GM19438 (cell line): ENCODE data around the gene KCP.

ENCODE experiments used
- ATAC-seq: cut with Tn5 transposase; IDR thresholded peaks from one replicate; pipeline ENCODE4 v1.9.1; 2021; ENCODE audit warnings: low read depth; ENCODE audit not compliant: unreplicated experiment

Gene KCP

DNA sequence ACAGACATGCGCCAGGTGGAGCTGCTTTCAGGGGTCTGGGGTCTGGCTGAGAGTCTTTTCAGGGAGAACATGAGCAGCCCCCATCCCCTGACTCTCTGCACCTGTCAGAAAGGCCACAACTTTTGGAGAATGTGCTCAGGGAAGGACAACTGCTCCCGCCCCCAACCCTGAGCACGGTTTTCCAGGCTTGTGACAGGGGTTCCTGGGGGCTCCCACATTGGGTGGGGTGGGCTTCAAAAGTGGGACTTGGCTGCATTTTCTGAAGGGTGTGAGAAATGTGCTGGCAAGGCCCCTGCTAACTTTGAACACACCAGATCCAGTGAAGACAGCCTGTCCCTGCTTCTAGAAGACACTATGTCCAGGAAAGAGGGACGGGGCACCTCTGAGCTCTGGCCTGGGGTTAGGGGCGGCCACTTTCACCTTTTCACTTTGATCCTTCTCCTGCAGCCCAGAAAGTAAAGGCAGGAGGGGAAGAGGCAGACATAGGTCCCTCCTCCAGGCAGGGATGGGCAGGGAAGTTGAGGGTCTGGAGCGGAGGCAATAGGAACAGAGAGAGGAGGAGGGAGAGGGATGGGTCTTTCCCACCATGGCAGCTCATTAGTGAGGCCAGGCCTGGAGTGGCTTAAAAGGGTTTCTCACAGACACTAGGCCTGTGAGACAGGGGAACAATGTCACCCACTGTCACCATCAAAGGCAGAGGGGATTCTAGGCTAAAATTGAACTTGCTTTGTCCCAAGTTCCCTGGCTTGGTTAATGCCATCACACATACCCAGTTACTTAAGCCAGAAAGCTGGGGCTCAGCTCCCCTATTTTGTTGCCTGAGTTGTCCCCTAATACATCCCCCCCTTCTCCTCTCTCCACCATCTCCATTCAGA, 1.5 kb downstream of the KCP start:
- no peak for ATAC-seq

DNA sequence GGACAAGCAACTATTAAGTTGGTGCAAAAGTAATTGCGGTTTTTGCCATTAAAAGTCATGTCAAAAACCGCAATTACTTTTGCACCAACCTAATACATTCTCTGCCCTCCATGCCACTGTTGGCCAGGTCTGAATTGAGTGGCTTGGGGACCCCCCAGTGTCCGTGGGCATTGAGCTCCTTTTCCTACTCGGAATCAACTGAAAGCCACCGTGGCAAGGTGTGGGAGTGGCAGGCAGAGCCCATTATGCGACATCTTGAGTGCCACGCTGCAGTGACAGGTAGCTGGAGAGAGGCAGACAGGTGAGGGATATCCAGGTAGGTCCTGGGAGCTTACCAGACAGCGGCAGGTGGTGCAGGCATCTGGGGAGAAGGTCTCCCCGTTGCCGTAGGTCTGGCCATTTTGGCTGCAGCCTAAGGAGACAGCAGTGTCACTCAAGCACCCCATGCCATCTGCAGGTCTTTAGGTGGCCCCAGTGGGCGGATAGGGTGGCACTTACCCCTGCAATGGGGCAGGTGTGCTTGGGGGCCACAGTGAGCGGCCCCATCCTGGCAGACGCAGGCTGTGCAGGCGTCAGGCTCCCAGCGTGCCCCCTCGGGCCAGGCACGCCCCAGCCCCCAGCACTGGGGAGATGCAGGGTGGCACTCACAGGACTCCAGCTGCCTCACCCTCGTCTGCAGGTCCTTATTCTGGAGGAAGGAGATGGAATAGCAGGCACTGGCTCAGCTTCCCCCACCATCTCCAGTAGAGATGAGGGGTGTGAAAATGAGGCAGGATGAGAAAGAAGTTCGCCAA, 3.5 kb downstream of the KCP start:
- ATAC-seq = no peak

DNA sequence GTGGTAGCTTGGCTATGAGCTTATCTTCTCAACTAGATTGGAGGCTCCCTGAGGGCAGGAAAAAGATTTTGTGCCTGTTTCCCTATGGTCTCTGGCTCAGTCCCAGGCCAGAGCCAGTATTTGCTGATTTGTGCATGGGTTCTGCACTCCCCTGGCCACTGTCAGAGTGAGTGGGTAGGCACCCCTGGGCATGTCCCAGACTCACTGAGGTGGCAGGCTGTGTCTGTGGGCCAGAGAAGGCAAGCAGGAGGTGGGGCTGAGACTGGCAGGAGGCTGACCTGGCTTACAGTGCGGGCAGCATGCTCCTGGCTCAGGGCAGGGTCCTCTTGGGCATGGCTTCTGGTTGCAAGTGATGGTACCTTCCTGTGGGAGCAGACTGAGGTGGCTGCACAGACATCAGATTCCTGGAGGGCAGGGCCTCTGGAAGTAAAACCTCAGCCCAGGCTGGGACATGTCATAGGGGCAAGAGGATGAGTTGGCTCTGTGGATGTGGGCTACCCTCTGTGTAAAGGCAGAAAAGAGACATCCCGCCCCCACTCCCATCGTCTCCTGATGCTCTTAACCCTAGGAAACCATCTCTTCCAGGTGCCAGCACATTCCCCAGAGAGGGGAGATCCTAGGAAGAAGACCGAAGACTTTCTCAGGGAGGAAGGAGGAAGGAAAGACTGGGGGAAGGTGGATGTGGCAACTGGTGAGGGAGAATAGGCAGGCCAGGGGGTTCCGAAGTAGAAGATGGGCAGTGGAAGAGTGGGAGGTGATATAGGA, 4.3 kb downstream of the KCP start:
- ATAC-seq = no peak

DNA sequence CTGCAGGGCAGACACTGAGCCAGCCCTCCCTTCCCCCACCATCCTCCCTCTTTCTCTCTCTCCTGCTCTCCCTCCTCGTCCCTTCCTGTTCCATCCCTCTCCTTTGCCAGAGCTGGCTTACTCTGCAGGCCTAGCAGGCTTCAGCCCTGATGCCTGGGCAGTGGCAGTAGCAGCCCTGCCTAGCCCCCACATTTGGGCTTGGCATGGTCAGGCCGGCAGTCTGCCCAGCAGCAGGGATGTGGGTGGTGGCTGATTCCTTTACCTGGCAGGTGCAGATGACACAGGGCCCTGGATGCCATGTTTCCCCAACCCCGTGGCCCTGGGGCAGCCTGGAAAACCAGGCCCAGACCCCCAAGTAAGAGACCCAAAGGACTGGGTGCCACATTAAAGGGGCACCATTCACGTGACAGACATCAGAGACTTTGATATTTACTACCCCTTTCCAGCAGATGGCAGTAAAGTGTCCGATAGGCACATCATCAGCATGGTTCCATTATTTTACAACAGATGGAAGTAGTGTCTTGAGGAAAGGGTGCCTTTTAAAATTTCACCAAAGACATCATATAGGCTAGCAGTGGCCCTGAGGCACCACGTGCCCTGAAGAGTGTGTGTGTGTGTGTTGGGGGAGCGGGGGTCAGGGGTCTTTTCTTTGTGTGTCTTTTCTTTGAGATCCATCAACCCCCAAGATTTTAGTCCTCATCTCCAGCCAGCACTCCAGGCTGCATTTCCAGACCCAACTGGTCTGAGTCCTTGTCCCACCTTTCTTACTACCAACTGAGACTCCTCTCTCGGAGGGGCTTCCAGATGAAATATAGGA, 5.9 kb downstream of the KCP start:
- peak; percentile 60 for ATAC-seq

DNA sequence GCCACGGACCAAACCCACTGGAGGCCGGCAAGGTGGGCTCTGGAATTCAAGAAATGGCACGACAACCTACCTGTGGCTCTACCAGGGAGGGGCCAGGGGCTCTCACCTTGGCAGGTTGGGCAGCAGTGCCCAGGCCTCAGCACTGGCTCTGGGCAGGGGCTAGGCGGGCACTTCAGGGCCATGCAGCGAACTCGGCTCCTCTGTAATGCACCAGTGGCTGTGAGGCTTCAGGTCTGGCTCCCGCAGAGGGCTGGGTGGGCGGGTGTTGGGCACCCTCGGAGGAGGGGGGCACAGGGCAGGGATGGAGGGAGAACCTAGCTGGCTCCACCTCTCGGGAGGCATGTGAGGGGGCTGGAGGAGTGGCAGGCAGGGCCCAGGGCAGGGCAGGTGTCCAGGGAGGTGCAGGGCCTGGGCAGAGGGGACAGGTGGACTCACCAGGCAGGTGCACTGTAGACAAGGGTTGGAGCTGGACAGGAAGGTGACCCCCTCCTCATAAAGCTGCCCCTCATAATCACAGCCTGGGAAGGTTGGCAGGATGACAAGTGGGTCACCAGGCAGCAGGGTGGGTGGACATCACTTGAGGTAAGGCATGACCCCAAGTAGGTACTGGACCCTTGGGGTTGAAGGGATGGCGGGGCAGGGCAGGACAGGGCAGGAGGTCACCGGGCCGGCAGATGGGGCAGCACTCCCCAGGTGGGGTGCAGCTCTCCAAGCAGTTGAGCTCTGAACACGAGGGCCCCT, 6.7 kb downstream of the KCP start:
- no peak for ATAC-seq

DNA sequence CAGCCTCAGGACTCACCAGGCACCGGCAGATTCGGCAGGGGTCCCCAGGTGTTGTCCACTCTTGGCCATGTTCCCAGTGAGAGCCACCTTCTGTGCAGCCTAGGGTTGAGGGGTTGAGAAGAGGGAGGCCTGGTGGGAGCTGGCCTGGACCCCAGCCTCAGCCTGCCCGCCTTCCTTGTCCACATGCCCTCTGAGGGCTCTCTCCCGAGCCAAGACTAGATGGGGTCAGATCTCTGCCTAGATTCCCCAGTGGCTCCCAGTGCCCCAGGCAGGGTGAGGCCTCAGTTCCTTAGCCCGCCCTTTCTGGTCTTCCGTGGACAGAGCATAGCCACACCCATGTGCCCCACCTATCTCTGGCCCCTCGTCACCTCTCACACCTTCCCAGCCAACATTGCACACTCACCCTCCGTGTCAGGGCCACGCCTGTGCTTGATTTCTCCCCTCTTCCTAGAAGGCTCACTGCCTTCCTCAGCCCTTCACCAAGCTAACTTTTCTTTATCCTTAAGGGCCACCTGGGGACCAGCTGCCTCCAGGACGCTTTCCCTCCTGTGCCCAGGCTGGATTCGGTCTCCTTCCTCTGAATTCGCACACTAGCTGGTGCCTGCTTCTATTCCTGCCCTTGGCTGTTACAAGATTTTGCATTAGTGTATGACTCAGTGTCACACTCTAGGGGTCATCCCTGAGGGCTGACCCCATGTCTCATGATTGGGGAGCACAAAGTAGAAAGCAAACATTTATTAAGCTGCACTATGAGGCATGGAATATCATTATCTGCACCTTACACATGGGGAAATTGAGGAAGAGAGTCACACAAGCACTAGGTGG, 7.5 kb downstream of the KCP start:
- no peak for ATAC-seq

DNA sequence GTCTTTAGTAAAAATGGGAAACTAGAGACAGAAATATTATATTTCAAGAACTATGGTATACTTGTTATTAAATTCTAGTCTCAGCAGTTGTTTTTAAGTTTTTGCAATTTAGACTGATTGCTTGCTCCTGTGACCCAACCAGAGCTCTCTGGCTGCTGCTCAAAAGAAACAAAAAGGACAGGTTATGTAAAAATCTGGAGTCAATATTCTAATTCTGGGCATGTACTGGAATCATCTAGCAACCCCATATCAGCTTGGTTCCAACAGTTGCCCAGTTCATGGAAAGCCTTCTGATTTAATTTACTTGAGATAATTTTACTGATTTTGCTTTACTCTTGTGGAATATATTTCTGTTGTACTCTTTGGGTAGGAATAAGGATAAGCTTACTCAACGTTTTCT, 10.3 kb downstream of the KCP start:
- ATAC-seq = no peak

DNA sequence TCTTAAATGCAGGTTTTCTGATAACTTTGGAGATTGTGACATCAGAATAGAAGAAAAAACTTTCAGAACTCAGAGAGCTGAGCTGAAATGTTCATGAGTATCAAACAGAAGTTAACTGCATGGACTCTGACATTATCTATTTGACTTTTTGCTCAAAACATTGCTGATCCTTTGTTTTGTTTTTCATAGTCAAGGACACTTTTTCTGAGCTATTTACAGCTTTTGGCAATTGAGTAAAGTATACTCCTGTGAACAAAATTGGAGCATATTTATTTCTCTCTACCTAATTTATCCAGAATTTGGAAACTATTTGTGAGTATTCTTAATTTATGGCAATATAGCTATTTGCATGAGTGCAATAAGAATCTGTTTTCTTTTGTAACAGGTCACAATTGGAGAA, 11.1 kb downstream of the KCP start:
- no peak for ATAC-seq

DNA sequence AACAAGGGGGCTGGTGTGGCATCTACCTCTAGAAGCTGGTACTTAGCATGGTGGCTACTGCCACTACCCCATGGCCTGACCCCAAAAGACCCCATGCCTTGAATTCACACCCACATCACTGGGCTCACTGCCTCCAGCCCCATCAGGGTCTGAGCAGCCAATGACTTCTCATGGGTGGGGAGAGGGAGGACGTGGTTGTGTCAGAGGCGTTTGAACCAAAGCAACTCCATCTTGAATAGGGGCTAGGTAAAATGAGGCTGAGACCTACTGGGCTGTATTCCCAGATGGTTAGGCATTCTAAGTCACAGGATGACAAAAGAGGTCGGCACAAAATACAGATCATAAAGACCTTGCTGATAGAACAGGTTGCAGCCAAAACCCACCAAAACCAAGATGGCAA, 15.2 kb downstream of the KCP start:
- ATAC-seq = no peak

DNA sequence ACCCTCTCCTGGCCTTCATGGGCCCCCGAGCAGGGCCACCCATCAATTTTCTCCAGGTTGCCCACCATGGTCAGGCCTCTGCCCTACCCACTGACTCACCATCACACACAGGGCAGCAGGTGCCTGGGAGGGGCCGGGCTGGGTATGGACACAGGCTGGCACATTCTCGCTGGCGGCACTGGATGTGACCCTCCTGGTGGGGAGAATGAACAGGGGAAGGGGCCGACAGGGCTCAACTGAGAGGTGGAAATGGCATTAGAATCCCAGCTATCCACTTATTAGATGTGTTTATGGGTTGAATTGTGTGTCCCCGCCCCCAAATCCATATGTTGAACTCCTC, 16.4 kb downstream of the KCP start:
- ATAC-seq = no peak

DNA sequence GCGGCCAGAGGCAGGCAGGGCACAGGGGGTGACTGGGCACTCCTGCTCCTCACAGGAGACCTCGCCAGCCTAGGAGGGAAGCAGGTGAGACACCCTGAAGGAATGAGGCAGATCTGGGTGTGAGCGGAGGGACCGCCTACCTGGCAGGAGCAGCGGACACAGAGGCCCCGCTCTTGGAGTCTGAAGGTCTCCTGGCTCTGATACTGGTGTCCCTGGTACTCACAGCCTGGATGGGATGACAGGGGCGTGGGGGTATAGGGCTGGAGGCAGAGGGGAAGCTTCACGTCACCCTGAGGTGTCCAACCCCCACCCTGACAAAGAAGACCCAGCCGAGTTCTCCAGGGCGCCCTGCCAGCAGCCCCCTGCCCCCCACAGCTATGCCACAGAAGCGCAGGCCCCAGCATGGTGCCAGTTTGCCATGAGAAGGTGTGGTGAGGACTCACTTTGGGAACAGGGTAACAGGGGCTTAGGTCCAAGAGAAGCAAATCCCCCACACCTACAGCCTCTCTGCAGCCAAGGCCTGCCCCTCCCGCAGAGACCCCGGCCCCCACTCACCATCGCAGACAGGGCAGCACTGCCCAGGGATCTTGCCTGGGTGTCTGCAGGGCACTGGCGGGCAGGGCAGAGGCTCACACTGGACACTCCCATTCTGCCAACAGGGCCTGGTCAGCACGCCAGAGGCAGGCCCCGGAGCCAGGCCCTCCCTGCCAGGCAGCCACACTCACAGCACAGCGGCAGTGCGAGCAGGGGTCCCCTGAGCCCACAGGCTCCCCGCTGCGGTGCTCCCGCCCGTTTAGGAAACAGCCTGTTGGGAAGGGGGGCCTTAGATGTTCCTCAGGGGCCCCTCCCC, 17.0 kb downstream of the KCP start:
- no peak for ATAC-seq

DNA sequence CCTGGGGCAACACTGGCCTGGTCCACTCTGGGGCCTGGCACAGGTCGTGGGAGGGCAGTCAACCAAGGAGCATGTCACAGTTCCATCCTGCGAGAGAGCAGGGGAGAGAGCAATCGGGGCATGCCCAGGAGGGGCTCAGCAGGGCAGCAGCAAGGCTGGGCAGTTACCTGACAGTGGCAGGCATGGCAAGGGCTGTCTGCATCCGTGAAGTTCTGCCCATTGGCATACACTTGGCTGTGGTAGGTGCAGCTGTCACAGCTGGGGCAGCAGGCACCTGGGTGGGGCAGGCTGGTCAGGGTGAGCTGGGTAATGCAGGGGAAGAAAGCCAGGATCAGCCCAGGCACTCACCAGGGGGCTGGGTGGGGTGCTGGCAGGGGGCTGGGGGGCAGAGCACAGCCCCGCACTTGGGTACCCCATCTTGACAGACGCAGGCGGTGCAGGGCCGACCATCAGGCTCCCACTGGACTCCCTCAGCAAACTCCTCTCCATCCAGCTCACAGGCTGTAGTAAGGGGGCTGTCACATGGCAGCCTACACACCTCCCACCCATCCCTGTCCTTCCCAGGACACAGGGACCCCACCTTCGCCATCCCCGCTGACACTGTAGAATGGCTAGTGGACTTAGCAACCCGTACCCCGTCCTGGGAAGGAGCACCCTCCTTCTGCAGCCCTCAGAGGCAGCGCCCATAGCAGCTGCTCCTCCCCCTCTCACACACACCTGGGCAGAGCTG, 17.8 kb downstream of the KCP start:
- no peak for ATAC-seq

DNA sequence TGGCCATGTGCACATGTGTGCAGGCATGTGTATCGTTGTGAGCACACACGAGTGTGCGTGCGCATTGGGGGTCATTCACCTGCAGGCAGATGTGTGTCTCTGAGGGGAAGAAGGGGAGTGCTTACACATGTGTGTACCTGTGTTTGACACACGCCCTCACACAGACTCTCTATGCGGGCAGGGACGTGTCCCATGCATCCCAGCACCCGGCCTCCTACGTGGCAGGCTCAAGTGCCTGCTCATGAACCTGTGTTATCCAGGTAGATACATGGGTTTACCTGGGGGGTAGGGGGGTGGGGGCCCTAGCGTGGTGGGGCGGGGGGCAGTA, 18.6 kb downstream of the KCP start:
- no peak for ATAC-seq

DNA sequence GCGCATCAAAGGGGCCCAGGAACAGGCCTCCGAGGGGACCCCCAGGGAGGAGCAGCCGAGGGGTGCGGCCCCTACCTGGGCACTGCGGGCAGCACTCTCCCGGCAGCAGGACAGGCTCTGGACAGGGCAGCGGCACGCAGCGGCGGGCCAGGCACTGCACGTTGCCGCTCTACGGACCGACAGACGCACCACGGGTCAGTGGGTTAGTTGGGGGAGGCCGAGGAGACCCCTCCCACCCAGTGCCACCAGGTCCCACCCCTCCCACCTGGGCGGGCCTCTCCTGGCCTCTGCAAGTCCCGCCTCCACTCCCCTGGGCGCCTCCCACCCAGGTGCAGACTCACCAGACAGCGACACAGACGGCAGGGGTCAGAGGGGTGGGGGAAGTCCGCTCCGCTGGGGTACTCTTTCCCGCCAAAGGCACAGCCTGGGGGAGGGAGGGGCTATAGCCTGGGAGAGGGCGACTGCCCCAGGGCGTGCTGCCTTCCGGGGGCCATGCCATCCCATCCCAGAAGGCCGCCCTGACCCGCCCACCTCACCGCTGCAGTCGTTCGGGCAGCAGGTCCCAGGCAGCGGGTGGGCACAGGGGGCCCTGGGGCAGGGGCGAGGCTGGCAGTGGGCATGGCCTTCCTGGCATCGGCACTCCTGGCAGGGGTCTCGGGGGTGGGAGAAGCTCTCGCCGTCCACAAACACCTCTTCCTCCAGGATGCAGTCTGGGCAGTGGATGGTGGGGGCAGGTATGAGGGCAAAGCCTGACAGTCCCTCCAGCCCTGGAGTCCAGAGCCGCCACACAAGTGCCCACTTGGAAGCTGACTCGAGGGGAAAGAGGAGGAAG, 19.2 kb downstream of the KCP start:
- ATAC-seq = no peak

DNA sequence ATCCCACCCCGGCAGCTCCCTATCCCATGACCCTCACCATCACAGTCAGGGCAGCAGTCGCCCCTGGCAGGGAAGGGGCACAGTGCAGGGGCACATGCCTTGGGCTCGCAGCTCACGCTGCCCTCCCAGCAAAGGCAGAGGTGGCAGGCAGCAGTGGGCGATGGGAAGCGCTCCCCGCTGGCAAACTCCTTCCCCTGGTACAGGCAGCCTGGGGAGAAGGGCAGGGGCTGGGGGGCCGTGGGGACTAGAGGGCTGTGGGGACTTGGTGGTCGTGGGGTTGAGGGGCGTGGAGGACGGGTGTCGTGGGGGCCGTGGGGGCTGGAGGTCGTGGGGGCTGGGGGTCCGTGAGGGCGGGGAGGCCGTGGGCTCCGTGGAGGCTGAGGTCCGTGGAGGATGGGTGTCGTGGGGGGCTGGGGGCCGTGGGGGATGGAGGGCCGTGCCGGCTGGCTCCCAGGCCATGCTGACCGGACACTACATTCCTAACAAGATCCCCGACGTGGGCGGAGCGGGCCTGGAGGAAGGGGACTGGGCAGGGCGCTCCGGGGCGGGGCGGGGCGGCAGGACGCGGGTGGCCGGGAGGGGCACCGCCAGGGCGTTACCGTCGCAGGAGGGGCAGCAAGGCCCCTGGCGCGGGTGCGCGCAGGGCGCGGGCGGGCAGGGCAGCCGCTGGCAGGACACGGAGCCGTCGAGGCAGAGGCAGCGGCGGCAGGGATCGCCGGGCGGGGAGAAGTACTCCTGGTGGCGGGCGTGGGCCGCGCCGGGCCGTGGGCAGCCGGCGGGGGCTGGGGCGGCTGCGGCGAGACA, 20.0 kb downstream of the KCP start:
- ATAC-seq = no peak

DNA sequence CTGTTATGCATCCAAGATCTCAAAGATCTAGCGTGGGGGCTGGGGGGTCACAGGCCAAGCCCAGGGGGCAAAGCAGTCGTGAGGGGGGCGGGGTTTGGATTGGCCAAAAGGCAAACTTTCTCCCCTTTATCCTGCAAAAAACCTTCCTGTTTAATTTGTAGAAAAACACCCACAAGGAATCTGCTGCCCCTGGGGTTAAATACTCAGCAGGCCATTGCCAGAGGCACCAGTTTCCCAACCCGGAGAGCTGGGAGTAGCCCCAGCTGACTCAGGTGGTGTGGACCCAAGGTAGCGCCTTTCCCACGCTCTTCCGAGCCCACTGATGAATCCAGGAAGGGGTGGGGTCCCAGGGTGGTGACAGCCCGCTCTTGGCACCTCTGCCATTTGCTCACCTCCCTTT, 21.4 kb downstream of the KCP start:
- no peak for ATAC-seq
